HEK293 (cell line): ENCODE measurements around the gene FTCD.
A peak's percentile ranks its signal among the peaks of the same experiment; 100 is the strongest.

Source experiments
- CTCF ChIA-PET: fragments of 350-600 bp; formaldehyde crosslinking; extraction: SDS; loops from one replicate; lab custom pipeline; 2021; ENCODE audit warnings: antibody characterized with exemption; lab: Yijun Ruan, JAX
- POLR2A ChIA-PET: fragments of 300-600 bp; formaldehyde crosslinking; extraction: SDS; loops from one replicate; lab custom pipeline; 2020; ENCODE audit warnings: antibody characterized with exemption, inconsistent platforms; lab: Yijun Ruan, JAX
- H3K27ac ChIP-seq: fragments of 200-500 bp; sonication (Bioruptor generic); 2 replicates; pipeline ENCODE4 v1.5.1; 2014; ENCODE audit warnings: low read depth, low read length, control low read depth, inconsistent platforms; ENCODE audit errors: extremely low read depth
- H3K36me3 ChIP-seq, 2 experiments: fragments of 200-500 bp in 1 of 2; sonication (Bioruptor generic) in 1 of 2; 1 replicate in 1 of 2; 2 replicates in 1 of 2; pipeline ENCODE4 v1.5.1; 2014 to 2017; ENCODE audit warnings: inconsistent platforms in 2 of 2, low read length in 2 of 2; ENCODE audit not compliant: control insufficient read depth in 2 of 2, insufficient read depth in 1 of 2
- H3K4me1 ChIP-seq: fragments of 200-500 bp; sonication (Bioruptor generic); 2 replicates; pipeline ENCODE4 v1.5.1; 2014; ENCODE audit warnings: mild to moderate bottlenecking, low read length, inconsistent platforms; ENCODE audit not compliant: control insufficient read depth, insufficient read depth
- H3K4me3 ChIP-seq: 2 replicates; pipeline ENCODE4 v1.5.1; 2011; ENCODE audit warnings: low read depth, mild to moderate bottlenecking, control low read depth, low read length, moderate library complexity
- H3K9me3 ChIP-seq: fragments of 200-500 bp; sonication (Bioruptor generic); 2 replicates; pipeline ENCODE4 v1.5.1; 2014; ENCODE audit warnings: low read depth, low read length, inconsistent platforms; ENCODE audit not compliant: control insufficient read depth, insufficient read depth
- BCL11B ChIP-seq: fragments of 450-650 bp; formaldehyde crosslinking; IDR thresholded peaks from 2 replicates; pipeline ENCODE4 v1.5.1; 2016; ENCODE audit warnings: low read depth, missing biosample characterization, missing genetic modification characterization
- KLF8 ChIP-seq: fragments of 450-650 bp; formaldehyde crosslinking; IDR thresholded peaks from 2 replicates; pipeline ENCODE4 v1.5.1; 2016; ENCODE audit warnings: missing biosample characterization, missing genetic modification characterization
- YY2 ChIP-seq: fragments of 450-650 bp; formaldehyde crosslinking; IDR thresholded peaks from 2 replicates; pipeline ENCODE4 v1.5.1; 2016; ENCODE audit warnings: missing biosample characterization, missing genetic modification characterization
- ZBTB21 ChIP-seq: fragments of 450-650 bp; formaldehyde crosslinking; IDR thresholded peaks from 2 replicates; pipeline ENCODE4 v1.5.1; 2017; ENCODE audit warnings: missing biosample characterization, missing genetic modification characterization
- ZFP41 ChIP-seq: fragments of 450-650 bp; formaldehyde crosslinking; IDR thresholded peaks from 2 replicates; pipeline ENCODE4 v1.5.1; 2016; ENCODE audit warnings: missing biosample characterization, missing genetic modification characterization, borderline replicate concordance
- ZNF140 ChIP-seq: fragments of 450-650 bp; formaldehyde crosslinking; IDR thresholded peaks from 2 replicates; pipeline ENCODE4 v1.5.1; 2016; ENCODE audit warnings: missing biosample characterization, missing genetic modification characterization
- ZNF302 ChIP-seq: fragments of 450-650 bp; formaldehyde crosslinking; IDR thresholded peaks from 2 replicates; pipeline ENCODE4 v1.5.1; 2016; ENCODE audit warnings: missing biosample characterization, missing genetic modification characterization, low read depth
- ZNF426 ChIP-seq: fragments of 450-650 bp; formaldehyde crosslinking; IDR thresholded peaks from 2 replicates; pipeline ENCODE4 v1.5.1; 2017; ENCODE audit warnings: missing biosample characterization, missing genetic modification characterization, mild to moderate bottlenecking, inconsistent platforms, moderate library complexity
- ZNF621 ChIP-seq: fragments of 450-650 bp; formaldehyde crosslinking; IDR thresholded peaks from 2 replicates; pipeline ENCODE4 v1.5.1; 2017; ENCODE audit warnings: missing biosample characterization, missing genetic modification characterization
- ZNF629 ChIP-seq: fragments of 450-650 bp; formaldehyde crosslinking; IDR thresholded peaks from 2 replicates; pipeline ENCODE4 v1.5.1; 2017; ENCODE audit warnings: missing biosample characterization, missing genetic modification characterization
- ZNF830 ChIP-seq: fragments of 450-650 bp; IDR thresholded peaks from 2 replicates; pipeline ENCODE4 v1.5.0; 2018; ENCODE audit warnings: missing biosample characterization, missing genetic modification characterization, low read depth, mild to moderate bottlenecking, moderate library complexity
- ZSCAN16 ChIP-seq: fragments of 450-650 bp; formaldehyde crosslinking; IDR thresholded peaks from 2 replicates; pipeline ENCODE4 v1.5.1; 2016; ENCODE audit warnings: missing biosample characterization, missing genetic modification characterization
- TF ChIP-seq, protein P1 (sequence below): fragments of 450-650 bp; formaldehyde crosslinking; IDR thresholded peaks from 2 replicates; pipeline ENCODE4 v1.5.1; 2016; ENCODE audit warnings: missing biosample characterization, missing genetic modification characterization, low read depth
- TF ChIP-seq, protein P2 (sequence below): fragments of 450-650 bp; formaldehyde crosslinking; IDR thresholded peaks from 2 replicates; pipeline ENCODE4 v1.5.1; 2016; ENCODE audit warnings: missing biosample characterization, missing genetic modification characterization
- TF ChIP-seq, protein P3 (sequence below): fragments of 450-650 bp; formaldehyde crosslinking; IDR thresholded peaks from 2 replicates; pipeline ENCODE4 v1.5.1; 2016; ENCODE audit warnings: missing biosample characterization, missing genetic modification characterization
- TF ChIP-seq, protein P4 (sequence below): fragments of 450-650 bp; formaldehyde crosslinking; IDR thresholded peaks from 2 replicates; pipeline ENCODE4 v1.5.1; 2016; ENCODE audit warnings: missing biosample characterization, missing genetic modification characterization
- TF ChIP-seq, protein P5 (sequence below): fragments of 450-650 bp; IDR thresholded peaks from 2 replicates; pipeline ENCODE4 v1.5.1; 2018; ENCODE audit warnings: missing biosample characterization, missing genetic modification characterization

Gene FTCD

DNA sequence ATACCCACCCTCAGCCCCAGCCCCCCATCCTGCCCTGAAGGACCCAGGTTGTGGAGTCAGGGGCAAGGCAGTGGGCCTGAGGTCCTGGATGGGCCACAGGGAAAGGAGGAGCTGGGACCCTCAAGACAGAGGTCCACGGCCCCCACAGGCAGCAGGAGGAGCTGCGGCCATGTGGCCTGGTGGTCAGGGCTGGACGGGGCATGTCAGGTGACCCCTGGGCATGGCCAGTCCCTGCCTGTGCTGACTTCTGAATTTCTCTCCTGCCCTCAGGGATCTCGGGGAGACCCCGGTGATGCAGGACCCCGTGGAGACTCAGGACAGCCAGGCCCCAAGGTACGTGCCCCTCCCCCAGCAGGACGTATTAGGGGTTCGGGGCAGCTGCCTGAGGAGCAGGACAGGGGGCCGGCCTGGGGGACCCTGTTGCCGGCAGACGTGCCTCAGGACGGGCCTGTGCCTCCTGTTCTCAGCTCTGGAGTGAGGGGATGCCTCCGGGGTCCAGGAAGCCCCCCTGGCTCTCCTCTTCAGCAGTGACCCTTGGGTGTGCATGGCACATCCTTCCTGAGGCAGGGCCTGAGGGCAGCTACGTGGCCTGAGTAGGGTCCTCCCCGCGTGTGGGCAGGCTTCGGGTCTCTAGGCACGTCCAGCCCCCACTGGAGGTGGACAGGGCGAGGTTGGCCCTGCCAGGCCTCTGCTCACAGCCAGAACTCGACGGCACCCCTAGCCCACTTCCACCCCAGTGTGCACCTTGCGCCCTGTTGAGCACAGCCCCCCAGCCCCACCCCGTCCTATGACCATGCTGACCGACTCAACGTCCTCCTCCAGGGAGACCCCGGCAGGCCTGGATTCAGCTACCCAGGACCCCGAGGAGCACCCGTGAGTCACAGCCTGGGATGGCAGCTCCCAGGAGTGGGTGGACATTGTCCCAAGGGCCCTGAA lies 33.8 kb downstream of the FTCD start:
- CTCF ChIA-PET: interaction anchor here (0.6 to 0.7 kb wide), 3 partner anchors 143 to 790 kb away, joined by 3 to 7 read pairs (median 3); no protein-coding TSS in a partner anchor
- POLR2A ChIA-PET: no interaction called here
- TF ChIP-seq, protein P1, sequence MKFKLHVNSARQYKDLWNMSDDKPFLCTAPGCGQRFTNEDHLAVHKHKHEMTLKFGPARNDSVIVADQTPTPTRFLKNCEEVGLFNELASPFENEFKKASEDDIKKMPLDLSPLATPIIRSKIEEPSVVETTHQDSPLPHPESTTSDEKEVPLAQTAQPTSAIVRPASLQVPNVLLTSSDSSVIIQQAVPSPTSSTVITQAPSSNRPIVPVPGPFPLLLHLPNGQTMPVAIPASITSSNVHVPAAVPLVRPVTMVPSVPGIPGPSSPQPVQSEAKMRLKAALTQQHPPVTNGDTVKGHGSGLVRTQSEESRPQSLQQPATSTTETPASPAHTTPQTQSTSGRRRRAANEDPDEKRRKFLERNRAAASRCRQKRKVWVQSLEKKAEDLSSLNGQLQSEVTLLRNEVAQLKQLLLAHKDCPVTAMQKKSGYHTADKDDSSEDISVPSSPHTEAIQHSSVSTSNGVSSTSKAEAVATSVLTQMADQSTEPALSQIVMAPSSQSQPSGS (tag by site-specific recombination): no peak
- TF ChIP-seq ZSCAN16 (tag by site-specific recombination) (no peak), ZFP41 (tag by site-specific recombination) (no peak), ZNF140 (tag by site-specific recombination) (no peak), KLF8 (tag by site-specific recombination) (no peak)
- TF ChIP-seq, protein P2, sequence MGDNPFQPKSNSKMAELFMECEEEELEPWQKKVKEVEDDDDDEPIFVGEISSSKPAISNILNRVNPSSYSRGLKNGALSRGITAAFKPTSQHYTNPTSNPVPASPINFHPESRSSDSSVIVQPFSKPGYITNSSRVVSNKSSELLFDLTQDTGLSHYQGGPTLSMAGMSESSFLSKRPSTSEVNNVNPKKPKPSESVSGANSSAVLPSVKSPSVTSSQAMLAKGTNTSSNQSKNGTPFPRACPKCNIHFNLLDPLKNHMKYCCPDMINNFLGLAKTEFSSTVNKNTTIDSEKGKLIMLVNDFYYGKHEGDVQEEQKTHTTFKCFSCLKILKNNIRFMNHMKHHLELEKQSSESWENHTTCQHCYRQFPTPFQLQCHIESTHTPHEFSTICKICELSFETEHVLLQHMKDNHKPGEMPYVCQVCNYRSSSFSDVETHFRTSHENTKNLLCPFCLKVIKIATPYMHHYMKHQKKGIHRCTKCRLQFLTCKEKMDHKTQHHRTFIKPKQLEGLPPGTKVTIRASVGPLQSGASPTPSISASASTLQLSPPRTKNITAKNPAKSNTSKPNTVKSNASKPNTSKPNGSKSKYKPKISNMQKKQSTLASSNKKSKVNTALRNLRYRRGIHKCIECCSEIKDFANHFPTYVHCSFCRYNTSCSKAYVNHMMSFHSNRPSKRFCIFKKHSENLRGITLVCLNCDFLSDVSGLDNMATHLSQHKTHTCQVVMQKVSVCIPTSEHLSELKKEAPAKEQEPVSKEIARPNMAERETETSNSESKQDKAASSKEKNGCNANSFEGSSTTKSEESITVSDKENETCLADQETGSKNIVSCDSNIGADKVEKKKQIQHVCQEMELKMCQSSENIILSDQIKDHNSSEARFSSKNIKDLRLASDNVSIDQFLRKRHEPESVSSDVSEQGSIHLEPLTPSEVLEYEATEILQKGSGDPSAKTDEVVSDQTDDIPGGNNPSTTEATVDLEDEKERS (tag by site-specific recombination): no peak

DNA sequence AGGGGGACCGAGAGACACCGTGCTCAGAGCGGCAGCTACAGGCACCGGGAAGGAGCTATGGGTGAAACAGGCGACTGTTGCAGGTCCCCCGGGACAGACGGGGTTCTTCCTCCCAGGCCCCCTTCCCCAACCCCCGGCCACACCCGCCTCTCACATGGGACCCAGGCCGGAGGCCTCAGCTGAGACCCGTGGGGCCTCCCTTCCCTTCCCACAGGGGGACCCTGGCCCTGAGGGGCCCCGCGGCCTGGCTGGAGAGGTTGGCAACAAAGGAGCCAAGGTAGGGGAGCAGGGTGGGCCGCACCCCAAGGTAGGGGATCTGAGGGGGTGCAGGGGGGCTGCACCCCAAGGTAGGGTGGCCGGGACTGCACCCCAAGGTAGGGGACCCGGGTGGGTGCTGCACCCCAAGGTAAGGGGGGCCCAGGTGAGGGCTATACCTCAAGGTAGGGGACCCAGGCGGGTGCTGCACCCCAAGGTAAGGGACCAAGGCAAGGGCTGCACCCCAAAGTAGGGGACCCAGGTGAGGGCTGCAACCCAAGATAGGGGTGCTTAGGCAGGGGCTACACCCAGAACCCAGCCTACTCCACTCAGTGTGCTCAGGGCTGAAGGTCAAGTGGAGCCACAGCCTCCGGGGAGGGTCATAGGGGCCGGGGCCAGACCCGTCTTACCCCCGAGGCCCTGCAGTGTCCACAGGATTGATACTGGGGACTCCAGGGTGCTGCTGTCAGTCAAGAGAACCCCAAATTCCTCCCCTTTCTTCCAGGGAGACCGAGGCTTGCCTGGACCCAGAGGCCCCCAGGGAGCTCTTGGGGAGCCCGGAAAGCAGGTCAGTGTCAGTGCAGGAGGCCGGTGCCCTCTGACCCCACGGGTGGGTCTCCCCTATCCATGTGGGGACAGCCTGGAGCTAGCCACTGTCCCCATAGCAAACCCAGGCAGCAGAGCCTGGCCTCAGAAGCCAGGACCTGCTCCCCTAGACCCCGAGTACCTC lies 34.8 kb downstream of the FTCD start:
- H3K9me3 ChIP-seq: no peaks in the 10 kb centered on the region
- no peaks in the 10 kb centered on the region for H3K4me1 ChIP-seq
- POLR2A ChIA-PET: no interaction called here
- peak; percentile 56; the same call in 1 of the 2 replicates for TF ChIP-seq BCL11B
- TF ChIP-seq, protein P3, sequence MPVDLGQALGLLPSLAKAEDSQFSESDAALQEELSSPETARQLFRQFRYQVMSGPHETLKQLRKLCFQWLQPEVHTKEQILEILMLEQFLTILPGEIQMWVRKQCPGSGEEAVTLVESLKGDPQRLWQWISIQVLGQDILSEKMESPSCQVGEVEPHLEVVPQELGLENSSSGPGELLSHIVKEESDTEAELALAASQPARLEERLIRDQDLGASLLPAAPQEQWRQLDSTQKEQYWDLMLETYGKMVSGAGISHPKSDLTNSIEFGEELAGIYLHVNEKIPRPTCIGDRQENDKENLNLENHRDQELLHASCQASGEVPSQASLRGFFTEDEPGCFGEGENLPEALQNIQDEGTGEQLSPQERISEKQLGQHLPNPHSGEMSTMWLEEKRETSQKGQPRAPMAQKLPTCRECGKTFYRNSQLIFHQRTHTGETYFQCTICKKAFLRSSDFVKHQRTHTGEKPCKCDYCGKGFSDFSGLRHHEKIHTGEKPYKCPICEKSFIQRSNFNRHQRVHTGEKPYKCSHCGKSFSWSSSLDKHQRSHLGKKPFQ (tag by site-specific recombination): no peak
- no peak for TF ChIP-seq ZBTB21 (tag by site-specific recombination)
- TF ChIP-seq ZNF426 (tag by site-specific recombination): no peak
- TF ChIP-seq ZNF830: no peak
- no peak for TF ChIP-seq YY2 (tag by site-specific recombination)
- TF ChIP-seq, protein P4, sequence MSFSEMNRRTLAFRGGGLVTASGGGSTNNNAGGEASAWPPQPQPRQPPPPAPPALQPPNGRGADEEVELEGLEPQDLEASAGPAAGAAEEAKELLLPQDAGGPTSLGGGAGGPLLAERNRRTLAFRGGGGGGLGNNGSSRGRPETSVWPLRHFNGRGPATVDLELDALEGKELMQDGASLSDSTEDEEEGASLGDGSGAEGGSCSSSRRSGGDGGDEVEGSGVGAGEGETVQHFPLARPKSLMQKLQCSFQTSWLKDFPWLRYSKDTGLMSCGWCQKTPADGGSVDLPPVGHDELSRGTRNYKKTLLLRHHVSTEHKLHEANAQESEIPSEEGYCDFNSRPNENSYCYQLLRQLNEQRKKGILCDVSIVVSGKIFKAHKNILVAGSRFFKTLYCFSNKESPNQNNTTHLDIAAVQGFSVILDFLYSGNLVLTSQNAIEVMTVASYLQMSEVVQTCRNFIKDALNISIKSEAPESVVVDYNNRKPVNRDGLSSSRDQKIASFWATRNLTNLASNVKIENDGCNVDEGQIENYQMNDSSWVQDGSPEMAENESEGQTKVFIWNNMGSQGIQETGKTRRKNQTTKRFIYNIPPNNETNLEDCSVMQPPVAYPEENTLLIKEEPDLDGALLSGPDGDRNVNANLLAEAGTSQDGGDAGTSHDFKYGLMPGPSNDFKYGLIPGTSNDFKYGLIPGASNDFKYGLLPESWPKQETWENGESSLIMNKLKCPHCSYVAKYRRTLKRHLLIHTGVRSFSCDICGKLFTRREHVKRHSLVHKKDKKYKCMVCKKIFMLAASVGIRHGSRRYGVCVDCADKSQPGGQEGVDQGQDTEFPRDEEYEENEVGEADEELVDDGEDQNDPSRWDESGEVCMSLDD (tag by site-specific recombination): peak; percentile 96
- TF ChIP-seq, protein P5, sequence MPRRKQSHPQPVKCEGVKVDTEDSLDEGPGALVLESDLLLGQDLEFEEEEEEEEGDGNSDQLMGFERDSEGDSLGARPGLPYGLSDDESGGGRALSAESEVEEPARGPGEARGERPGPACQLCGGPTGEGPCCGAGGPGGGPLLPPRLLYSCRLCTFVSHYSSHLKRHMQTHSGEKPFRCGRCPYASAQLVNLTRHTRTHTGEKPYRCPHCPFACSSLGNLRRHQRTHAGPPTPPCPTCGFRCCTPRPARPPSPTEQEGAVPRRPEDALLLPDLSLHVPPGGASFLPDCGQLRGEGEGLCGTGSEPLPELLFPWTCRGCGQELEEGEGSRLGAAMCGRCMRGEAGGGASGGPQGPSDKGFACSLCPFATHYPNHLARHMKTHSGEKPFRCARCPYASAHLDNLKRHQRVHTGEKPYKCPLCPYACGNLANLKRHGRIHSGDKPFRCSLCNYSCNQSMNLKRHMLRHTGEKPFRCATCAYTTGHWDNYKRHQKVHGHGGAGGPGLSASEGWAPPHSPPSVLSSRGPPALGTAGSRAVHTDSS (tag by site-specific recombination): no peak
- no peak for TF ChIP-seq ZNF302
- TF ChIP-seq ZNF621 (tag by site-specific recombination): no peak
- TF ChIP-seq ZNF629 (tag by site-specific recombination): no peak
- TF ChIP-seq, all 188 proteins: peak for 2
- CTCF ChIA-PET: interaction anchor here (0.7 kb wide), 1 partner anchor 142 kb away, joined by 7 read pairs; no protein-coding TSS in a partner anchor
- Histone ChIP-seq H3K27ac (no peak overlapping the region), H3K4me3 (no peak overlapping the region), H3K36me3 (peaks cover 0 to 80% of the 10 kb centered on the region in 2 experiments; a peak in 1 of 3 replicates)

More for the DNA sequence above, 33.8 kb downstream of the FTCD start:
- Histone ChIP-seq H3K27ac (no peak overlapping the region), H3K36me3 (peaks cover 0 to 78% of the 10 kb centered on the region in 2 experiments; a peak in 1 of 3 replicates), H3K9me3 (no peaks in the 10 kb centered on the region), H3K4me1 (no peaks in the 10 kb centered on the region), H3K4me3 (no peak overlapping the region)
